ENCODE measurements around the gene ZC3H13.

ZC3H13 gene

GRCh38 chr13:45907503-45907902 lies 145.0 kb downstream of the ZC3H13 start:
- no peak overlapping the region for H3K4me3 ChIP-seq (ENCODE audit: low read depth, low read length)
- TF ChIP-seq CTCF (IDR thresholded peaks at IDR 0.05; ENCODE audit: borderline replicate concordance, insufficient read depth, low read depth, low read length), result no peak

Data from GM12875 (cell line).